T-helper 2 cell treated with Interferon-gamma antibody and Interleukin-4, amounts not matched to agents 5 μg/mL and 100 μg/mL, for 36 hours (primary cell): ENCODE measurements around the gene CNNM2.
"Not testable (repeated sequence)": the region's sequence is repeated elsewhere in the genome, so short reads cannot be mapped to it uniquely, and the experiment has no call there.

Experiments
- DNase-seq: peaks from one replicate; pipeline ENCODE4 v3.0.0; 2021; ENCODE audit warnings: low spot score
- H3K27ac Mint-ChIP-seq: one replicate; pipeline ENCODE4 v1.8.0; 2021; ENCODE audit warnings: mild to moderate bottlenecking, mixed read lengths
- H3K27me3 Mint-ChIP-seq: one replicate; pipeline ENCODE4 v1.8.0; 2021; ENCODE audit warnings: low read depth, mixed read lengths
- H3K36me3 Mint-ChIP-seq: one replicate; pipeline ENCODE4 v1.8.0; 2021; ENCODE audit warnings: low read depth, mixed read lengths
- H3K4me1 Mint-ChIP-seq: one replicate; pipeline ENCODE4 v1.8.0; 2021; ENCODE audit warnings: low read depth, mixed read lengths
- H3K4me3 Mint-ChIP-seq: one replicate; pipeline ENCODE4 v1.8.0; 2022; ENCODE audit warnings: mild to moderate bottlenecking, moderate library complexity, mixed read lengths
- H3K9me3 Mint-ChIP-seq: one replicate; pipeline ENCODE4 v1.8.0; 2021; ENCODE audit warnings: mixed read lengths

CNNM2 gene

GRCh38 chr10:102964713-102965112 is 46.6 kb downstream of the CNNM2 start:
- DNase-seq = no peak
- Mint-ChIP-seq H3K36me3 (no peaks in the 10 kb centered on the region), H3K27me3 (no peaks in the 10 kb centered on the region), H3K9me3 (no peaks in the 10 kb centered on the region), H3K4me3 (no peak overlapping the region), H3K27ac (no peak overlapping the region), H3K4me1 (no peaks in the 10 kb centered on the region)

GRCh38 chr10:102965311-102965851 is 47.3 kb downstream of the CNNM2 start:
- no peak overlapping the region for H3K4me3 Mint-ChIP-seq
- no peak for DNase-seq
- H3K27me3 Mint-ChIP-seq = no peaks in the 10 kb centered on the region
- H3K9me3 Mint-ChIP-seq = no peaks in the 10 kb centered on the region
- no peaks in the 10 kb centered on the region for H3K36me3 Mint-ChIP-seq
- no peak overlapping the region for H3K27ac Mint-ChIP-seq
- no peaks in the 10 kb centered on the region for H3K4me1 Mint-ChIP-seq

GRCh38 chr10:102967123-102967522 is 49.0 kb downstream of the CNNM2 start:
- Mint-ChIP-seq H3K27ac (no peak overlapping the region), H3K36me3 (no peaks in the 10 kb centered on the region), H3K4me1 (no peaks in the 10 kb centered on the region), H3K9me3 (no peaks in the 10 kb centered on the region), H3K4me3 (no peak overlapping the region), H3K27me3 (no peaks in the 10 kb centered on the region)
- DNase-seq = no peak

GRCh38 chr10:102970562-102971340 is 52.7 kb downstream of the CNNM2 start:
- Mint-ChIP-seq H3K27ac (no peak overlapping the region), H3K4me1 (peaks cover 3% of the 10 kb centered on the region), H3K4me3 (no peak overlapping the region), H3K36me3 (no peaks in the 10 kb centered on the region), H3K27me3 (no peaks in the 10 kb centered on the region), H3K9me3 (no peaks in the 10 kb centered on the region)
- no peak for DNase-seq

GRCh38 chr10:102975483-102976379 is 57.6 kb downstream of the CNNM2 start:
- H3K9me3 Mint-ChIP-seq = no peaks in the 10 kb centered on the region
- no peak overlapping the region for H3K4me3 Mint-ChIP-seq
- peaks cover 3% of the 10 kb centered on the region for H3K4me1 Mint-ChIP-seq
- no peaks in the 10 kb centered on the region for H3K27me3 Mint-ChIP-seq
- no peaks in the 10 kb centered on the region for H3K36me3 Mint-ChIP-seq
- H3K27ac Mint-ChIP-seq = no peak overlapping the region
- DNase-seq = no peak

- not testable (repeated sequence) for H3K4me1 Mint-ChIP-seq, H3K36me3 Mint-ChIP-seq, H3K4me3 Mint-ChIP-seq, H3K27me3 Mint-ChIP-seq, H3K27ac Mint-ChIP-seq, DNase-seq, H3K9me3 Mint-ChIP-seq
Observed at GRCh38 chr10:102976380-102976726, 58.3 kb downstream of the CNNM2 start.

- no peak for DNase-seq
- peaks cover 2% of the 10 kb centered on the region for H3K4me1 Mint-ChIP-seq
- H3K27ac Mint-ChIP-seq = no peak overlapping the region
- H3K9me3 Mint-ChIP-seq = no peaks in the 10 kb centered on the region
- no peaks in the 10 kb centered on the region for H3K36me3 Mint-ChIP-seq
- no peak overlapping the region for H3K4me3 Mint-ChIP-seq
- H3K27me3 Mint-ChIP-seq = no peaks in the 10 kb centered on the region
Observed at GRCh38 chr10:102982296-102982695, 64.2 kb downstream of the CNNM2 start.

GRCh38 chr10:102984086-102984485 is 66.0 kb downstream of the CNNM2 start:
- H3K9me3 Mint-ChIP-seq = no peaks in the 10 kb centered on the region
- H3K27me3 Mint-ChIP-seq = no peaks in the 10 kb centered on the region
- H3K4me1 Mint-ChIP-seq = peaks cover 2% of the 10 kb centered on the region
- H3K4me3 Mint-ChIP-seq = no peak overlapping the region
- no peak for DNase-seq
- H3K27ac Mint-ChIP-seq = no peak overlapping the region
- no peaks in the 10 kb centered on the region for H3K36me3 Mint-ChIP-seq

- Mint-ChIP-seq H3K27ac (no peak overlapping the region), H3K9me3 (no peaks in the 10 kb centered on the region), H3K27me3 (no peaks in the 10 kb centered on the region), H3K4me1 (peaks cover 2% of the 10 kb centered on the region), H3K36me3 (no peaks in the 10 kb centered on the region), H3K4me3 (no peak overlapping the region)
- no peak for DNase-seq
Observed at GRCh38 chr10:102985811-102986210, 67.7 kb downstream of the CNNM2 start.

GRCh38 chr10:102988404-102989314 is 70.6 kb downstream of the CNNM2 start:
- Mint-ChIP-seq H3K4me1 (peaks cover 2% of the 10 kb centered on the region), H3K27me3 (no peaks in the 10 kb centered on the region), H3K27ac (no peak overlapping the region), H3K4me3 (no peak overlapping the region), H3K9me3 (no peaks in the 10 kb centered on the region), H3K36me3 (no peaks in the 10 kb centered on the region)
- no peak for DNase-seq

GRCh38 chr10:102994531-102995295 is 76.6 kb downstream of the CNNM2 start:
- no peaks in the 10 kb centered on the region for H3K27me3 Mint-ChIP-seq
- no peaks in the 10 kb centered on the region for H3K36me3 Mint-ChIP-seq
- H3K27ac Mint-ChIP-seq = peak overlapping the region; percentile 66
- H3K4me1 Mint-ChIP-seq = peaks cover 9% of the 10 kb centered on the region
- H3K4me3 Mint-ChIP-seq = no peak overlapping the region
- no peak for DNase-seq
- peaks cover 3% of the 10 kb centered on the region for H3K9me3 Mint-ChIP-seq

- H3K4me3 Mint-ChIP-seq = no peak overlapping the region
- no peaks in the 10 kb centered on the region for H3K27me3 Mint-ChIP-seq
- no peaks in the 10 kb centered on the region for H3K36me3 Mint-ChIP-seq
- H3K9me3 Mint-ChIP-seq = peaks cover 3% of the 10 kb centered on the region
- DNase-seq = no peak
- H3K27ac Mint-ChIP-seq = no peak overlapping the region
- H3K4me1 Mint-ChIP-seq = peaks cover 9% of the 10 kb centered on the region
Observed at GRCh38 chr10:102996876-102997275, 78.8 kb downstream of the CNNM2 start.

- H3K9me3 Mint-ChIP-seq = peaks cover 3% of the 10 kb centered on the region
- no peak for DNase-seq
- no peaks in the 10 kb centered on the region for H3K36me3 Mint-ChIP-seq
- no peak overlapping the region for H3K27ac Mint-ChIP-seq
- peaks cover 9% of the 10 kb centered on the region for H3K4me1 Mint-ChIP-seq
- no peaks in the 10 kb centered on the region for H3K27me3 Mint-ChIP-seq
- H3K4me3 Mint-ChIP-seq = no peak overlapping the region
Observed at GRCh38 chr10:102997998-102998397, 79.9 kb downstream of the CNNM2 start.
